HepG2 (cell line): Measurements from ENCODE around the gene HACD2. TPM values are rescaled to one million over a fixed set of nuclear protein-coding genes. Genes with fewer than 3 reads are reported as not detected.

Experiments
- ARNT2 ChIP-seq: sonication (generic); formaldehyde crosslinking; IDR thresholded peaks from 2 replicates; pipeline ENCODE4 v1.8.0; 2022; ENCODE audit warnings: mild to moderate bottlenecking, low read depth, missing genetic modification reagents, moderate library complexity
- CHCHD3 ChIP-seq: sonication (generic); formaldehyde crosslinking; IDR thresholded peaks from 2 replicates; pipeline ENCODE4 v1.8.0; 2022; ENCODE audit warnings: mild to moderate bottlenecking, missing genetic modification reagents, moderate library complexity
- FOXJ3 ChIP-seq: sonication (generic); formaldehyde crosslinking; IDR thresholded peaks from 2 replicates; pipeline ENCODE4 v1.4.0; 2020; ENCODE audit warnings: missing genetic modification reagents, mild to moderate bottlenecking, borderline replicate concordance
- HDAC6 ChIP-seq: fragments of 200-600 bp; sonication (generic); IDR thresholded peaks from 2 replicates; pipeline ENCODE4 v1.7.0; 2017; ENCODE audit warnings: mild to moderate bottlenecking, antibody characterized with exemption, low read length, low read depth
- HNRNPUL1 ChIP-seq: fragments of 200-400 bp; formaldehyde crosslinking; IDR thresholded peaks from 2 replicates; pipeline ENCODE4 v1.6.1; 2017; ENCODE audit warnings: low read depth, mild to moderate bottlenecking, low read length, moderate library complexity
- KDM3A ChIP-seq: IDR thresholded peaks from 2 replicates; pipeline ENCODE4 v1.6.1; 2018; ENCODE audit warnings: low read depth, missing compliant biosample characterization
- MED8 ChIP-seq: sonication (generic); formaldehyde crosslinking; IDR thresholded peaks from 2 replicates; pipeline ENCODE4 v1.8.1; 2023; ENCODE audit warnings: mild to moderate bottlenecking, missing genetic modification reagents; ENCODE audit not compliant: insufficient replicate concordance
- RBM39 ChIP-seq: fragments of 200-400 bp; formaldehyde crosslinking; IDR thresholded peaks from one replicate; pipeline ENCODE4 v1.6.1; 2018; ENCODE audit warnings: antibody characterized with exemption, mild to moderate bottlenecking, low read depth, low read length; ENCODE audit not compliant: poor library complexity, severe bottlenecking
- ZC3H13 ChIP-seq: sonication (generic); formaldehyde crosslinking; IDR thresholded peaks from 2 replicates; pipeline ENCODE4 v1.8.1; 2023; ENCODE audit warnings: mild to moderate bottlenecking, missing genetic modification reagents, moderate library complexity
- ZNF180 ChIP-seq: sonication (generic); formaldehyde crosslinking; IDR thresholded peaks from 2 replicates; pipeline ENCODE4 v1.4.0; 2020; ENCODE audit warnings: low read depth, missing genetic modification reagents, borderline replicate concordance
- ZNF274 ChIP-seq: sonication (generic); formaldehyde crosslinking; IDR thresholded peaks from 2 replicates; pipeline ENCODE4 v1.5.1; 2020; ENCODE audit warnings: mild to moderate bottlenecking, missing genetic modification reagents
- ZNF329 ChIP-seq: sonication (generic); formaldehyde crosslinking; IDR thresholded peaks from 2 replicates; pipeline ENCODE4 v1.9.0; 2021; ENCODE audit warnings: low read depth, mild to moderate bottlenecking, missing genetic modification reagents
- ZNF501 ChIP-seq: sonication (generic); formaldehyde crosslinking; IDR thresholded peaks from 2 replicates; pipeline ENCODE4 v1.5.1; 2020; ENCODE audit warnings: mild to moderate bottlenecking, moderate library complexity, missing genetic modification reagents
- ZNF562 ChIP-seq: sonication (generic); formaldehyde crosslinking; IDR thresholded peaks from 2 replicates; pipeline ENCODE4 v1.8.0; 2022; ENCODE audit warnings: missing genetic modification reagents, borderline replicate concordance
- ZNF724P ChIP-seq: sonication (generic); formaldehyde crosslinking; IDR thresholded peaks from 2 replicates; pipeline ENCODE4 v1.8.0; 2022; ENCODE audit warnings: missing genetic modification reagents, borderline replicate concordance
- ZNF761 ChIP-seq: sonication (generic); formaldehyde crosslinking; conservative IDR thresholded peaks from 2 replicates; pipeline ENCODE4 v1.4.0; 2020; ENCODE audit warnings: mild to moderate bottlenecking, missing genetic modification reagents
- ZSCAN29 ChIP-seq: sonication (generic); formaldehyde crosslinking; conservative IDR thresholded peaks from 2 replicates; pipeline ENCODE4 v1.4.0; 2020; ENCODE audit warnings: mild to moderate bottlenecking, missing genetic modification reagents
- polyA plus RNA-seq, 8 experiments: library from polyadenylated mRNA; depleted of rRNA in 3 of 8; stranded (reverse) in 7 of 8; unstranded in 1 of 8; fragments of >200 nt; fragmentation: Illumina TruSeq in 4 of 8; extraction: Trizol in 4 of 8; gene quantifications; 2 replicates each; pipeline versions ENCODE4 v1.2.1 to v1.2.3, GENCODE V29; 2011 to 2016; ENCODE audit warnings: low read depth in 4 of 8, missing spikeins in 1 of 8, mixed read lengths in 1 of 8; ENCODE audit not compliant: insufficient read depth in 1 of 8
- total RNA-seq, 5 experiments: library from RNA; depleted of rRNA; stranded (reverse); fragments of >200 nt; fragmentation: Illumina TruSeq; extraction: Trizol; gene quantifications; 2 replicates each; pipeline ENCODE4 v1.2.3, GENCODE V29; 2016; ENCODE audit warnings: low read depth in 1 of 5
- TF ChIP-seq, protein P1 (sequence below): sonication (generic); formaldehyde crosslinking; IDR thresholded peaks from 2 replicates; pipeline ENCODE4 v1.5.0; 2020; ENCODE audit warnings: missing genetic modification reagents
- TF ChIP-seq, protein P2 (sequence below): sonication (generic); formaldehyde crosslinking; IDR thresholded peaks from 2 replicates; pipeline ENCODE4 v1.8.0; 2022; ENCODE audit warnings: missing genetic modification reagents, mild to moderate bottlenecking, borderline replicate concordance
- TF ChIP-seq, protein P3 (sequence below), 2 experiments: sonication (generic) in 1 of 2; formaldehyde crosslinking in 1 of 2; IDR thresholded peaks; 2 replicates each; pipeline versions ENCODE4 v1.4.0 to v1.6.1; 2016 to 2020; ENCODE audit warnings: borderline replicate concordance in 1 of 2, low read depth in 1 of 2, mild to moderate bottlenecking in 1 of 2, missing genetic modification reagents in 1 of 2
- TF ChIP-seq, protein P4 (sequence below): sonication (generic); formaldehyde crosslinking; conservative IDR thresholded peaks from 2 replicates; pipeline ENCODE4 v1.5.0; 2020; ENCODE audit warnings: missing genetic modification reagents

HACD2 gene
- total and polyA plus RNA-seq, 2 of the 13 experiments (the other 11 are each of a cell fraction or from before 2014, with no cell fraction given), result 47.0 to 50.4 TPM

DNA sequence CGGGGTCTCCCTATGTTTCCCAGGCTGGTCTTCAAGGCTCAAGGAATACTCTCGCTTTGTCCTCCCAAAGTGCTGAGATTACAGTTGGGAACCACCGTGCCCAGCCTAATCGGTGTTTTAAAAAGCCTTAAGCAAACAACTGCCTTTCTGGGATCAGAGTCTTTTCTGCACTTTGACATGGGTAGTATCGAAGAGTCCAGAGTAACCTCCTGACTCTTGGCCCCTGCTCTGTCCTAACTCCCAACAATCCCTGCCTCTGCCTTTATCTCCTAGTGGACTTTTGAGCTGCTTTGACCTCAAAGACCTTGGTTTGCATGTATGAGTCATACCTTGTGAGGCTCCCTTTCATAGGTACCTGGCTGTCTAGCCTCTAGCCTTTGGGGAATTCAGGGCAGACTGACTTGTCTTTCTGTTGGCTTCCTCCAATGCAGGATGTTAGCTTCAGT lies 21.0 kb upstream of the HACD2 start (continued):
- TF ChIP-seq ZNF501 (CRISPR knock-in tag), result no peak
- no peak for TF ChIP-seq ZC3H13 (CRISPR knock-in tag)
- TF ChIP-seq ZNF562 (CRISPR knock-in tag), result no peak
- TF ChIP-seq, protein P1, sequence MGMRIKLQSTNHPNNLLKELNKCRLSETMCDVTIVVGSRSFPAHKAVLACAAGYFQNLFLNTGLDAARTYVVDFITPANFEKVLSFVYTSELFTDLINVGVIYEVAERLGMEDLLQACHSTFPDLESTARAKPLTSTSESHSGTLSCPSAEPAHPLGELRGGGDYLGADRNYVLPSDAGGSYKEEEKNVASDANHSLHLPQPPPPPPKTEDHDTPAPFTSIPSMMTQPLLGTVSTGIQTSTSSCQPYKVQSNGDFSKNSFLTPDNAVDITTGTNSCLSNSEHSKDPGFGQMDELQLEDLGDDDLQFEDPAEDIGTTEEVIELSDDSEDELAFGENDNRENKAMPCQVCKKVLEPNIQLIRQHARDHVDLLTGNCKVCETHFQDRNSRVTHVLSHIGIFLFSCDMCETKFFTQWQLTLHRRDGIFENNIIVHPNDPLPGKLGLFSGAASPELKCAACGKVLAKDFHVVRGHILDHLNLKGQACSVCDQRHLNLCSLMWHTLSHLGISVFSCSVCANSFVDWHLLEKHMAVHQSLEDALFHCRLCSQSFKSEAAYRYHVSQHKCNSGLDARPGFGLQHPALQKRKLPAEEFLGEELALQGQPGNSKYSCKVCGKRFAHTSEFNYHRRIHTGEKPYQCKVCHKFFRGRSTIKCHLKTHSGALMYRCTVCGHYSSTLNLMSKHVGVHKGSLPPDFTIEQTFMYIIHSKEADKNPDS (CRISPR knock-in tag), result peak; percentile 99
- TF ChIP-seq, protein P2, sequence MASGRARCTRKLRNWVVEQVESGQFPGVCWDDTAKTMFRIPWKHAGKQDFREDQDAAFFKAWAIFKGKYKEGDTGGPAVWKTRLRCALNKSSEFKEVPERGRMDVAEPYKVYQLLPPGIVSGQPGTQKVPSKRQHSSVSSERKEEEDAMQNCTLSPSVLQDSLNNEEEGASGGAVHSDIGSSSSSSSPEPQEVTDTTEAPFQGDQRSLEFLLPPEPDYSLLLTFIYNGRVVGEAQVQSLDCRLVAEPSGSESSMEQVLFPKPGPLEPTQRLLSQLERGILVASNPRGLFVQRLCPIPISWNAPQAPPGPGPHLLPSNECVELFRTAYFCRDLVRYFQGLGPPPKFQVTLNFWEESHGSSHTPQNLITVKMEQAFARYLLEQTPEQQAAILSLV (CRISPR knock-in tag), result peak; percentile 54; the same call in 1 of the 2 replicates
- no peak for TF ChIP-seq ZNF274 (CRISPR knock-in tag)
- TF ChIP-seq, protein P3, sequence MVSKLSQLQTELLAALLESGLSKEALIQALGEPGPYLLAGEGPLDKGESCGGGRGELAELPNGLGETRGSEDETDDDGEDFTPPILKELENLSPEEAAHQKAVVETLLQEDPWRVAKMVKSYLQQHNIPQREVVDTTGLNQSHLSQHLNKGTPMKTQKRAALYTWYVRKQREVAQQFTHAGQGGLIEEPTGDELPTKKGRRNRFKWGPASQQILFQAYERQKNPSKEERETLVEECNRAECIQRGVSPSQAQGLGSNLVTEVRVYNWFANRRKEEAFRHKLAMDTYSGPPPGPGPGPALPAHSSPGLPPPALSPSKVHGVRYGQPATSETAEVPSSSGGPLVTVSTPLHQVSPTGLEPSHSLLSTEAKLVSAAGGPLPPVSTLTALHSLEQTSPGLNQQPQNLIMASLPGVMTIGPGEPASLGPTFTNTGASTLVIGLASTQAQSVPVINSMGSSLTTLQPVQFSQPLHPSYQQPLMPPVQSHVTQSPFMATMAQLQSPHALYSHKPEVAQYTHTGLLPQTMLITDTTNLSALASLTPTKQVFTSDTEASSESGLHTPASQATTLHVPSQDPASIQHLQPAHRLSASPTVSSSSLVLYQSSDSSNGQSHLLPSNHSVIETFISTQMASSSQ (IDR thresholded peaks at IDR 0.05; ENCODE audit: low read depth), result peak; percentile 69
- TF ChIP-seq, protein P3 (CRISPR knock-in tag; IDR thresholded peaks at IDR 0.05; ENCODE audit: borderline replicate concordance), result peak; percentile 91
- TF ChIP-seq, protein P4, sequence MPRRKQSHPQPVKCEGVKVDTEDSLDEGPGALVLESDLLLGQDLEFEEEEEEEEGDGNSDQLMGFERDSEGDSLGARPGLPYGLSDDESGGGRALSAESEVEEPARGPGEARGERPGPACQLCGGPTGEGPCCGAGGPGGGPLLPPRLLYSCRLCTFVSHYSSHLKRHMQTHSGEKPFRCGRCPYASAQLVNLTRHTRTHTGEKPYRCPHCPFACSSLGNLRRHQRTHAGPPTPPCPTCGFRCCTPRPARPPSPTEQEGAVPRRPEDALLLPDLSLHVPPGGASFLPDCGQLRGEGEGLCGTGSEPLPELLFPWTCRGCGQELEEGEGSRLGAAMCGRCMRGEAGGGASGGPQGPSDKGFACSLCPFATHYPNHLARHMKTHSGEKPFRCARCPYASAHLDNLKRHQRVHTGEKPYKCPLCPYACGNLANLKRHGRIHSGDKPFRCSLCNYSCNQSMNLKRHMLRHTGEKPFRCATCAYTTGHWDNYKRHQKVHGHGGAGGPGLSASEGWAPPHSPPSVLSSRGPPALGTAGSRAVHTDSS (CRISPR knock-in tag), result no peak
- no peak for TF ChIP-seq CHCHD3 (CRISPR knock-in tag)
- TF ChIP-seq RBM39, result no peak
- TF ChIP-seq ZSCAN29 (CRISPR knock-in tag), result no peak
- TF ChIP-seq ZNF180, result no peak
- no peak for TF ChIP-seq ZNF329 (CRISPR knock-in tag)
- peak; percentile 52; the same call in 1 of the 2 replicates for TF ChIP-seq KDM3A (CRISPR knock-in tag)
- TF ChIP-seq MED8 (CRISPR knock-in tag), result no peak
- TF ChIP-seq HNRNPUL1, result no peak
- TF ChIP-seq ZNF724P (CRISPR knock-in tag), result no peak
- TF ChIP-seq ARNT2, result no peak
- no peak for TF ChIP-seq HDAC6
- peak; percentile 59; the same call in 1 of the 2 replicates for TF ChIP-seq FOXJ3 (CRISPR knock-in tag)
- TF ChIP-seq ZNF761 (CRISPR knock-in tag), result no peak
